ENCODE data around the gene PRKCE.

PRKCE gene

GRCh38 chr2:45874344-45874743 lies 222.9 kb downstream of the PRKCE start:
- no peak for TF ChIP-seq CTCF (IDR thresholded peaks at IDR 0.05; ENCODE audit: extremely low read depth, missing control alignments)
- no peak for DNase-seq (ENCODE audit: low spot score)

GRCh38 chr2:45876611-45877010 lies 225.1 kb downstream of the PRKCE start:
- TF ChIP-seq CTCF (IDR thresholded peaks at IDR 0.05; ENCODE audit: extremely low read depth, missing control alignments) = no peak

GRCh38 chr2:45879406-45879805 lies 227.9 kb downstream of the PRKCE start:
- no peak for TF ChIP-seq CTCF (IDR thresholded peaks at IDR 0.05; ENCODE audit: extremely low read depth, missing control alignments)
- no peak for DNase-seq (ENCODE audit: low spot score)

More at GRCh38 chr2:45876611-45877010, 225.1 kb downstream of the PRKCE start:
- no peak for DNase-seq (ENCODE audit: low spot score)

GRCh38 chr2:45879936-45880335 lies 228.5 kb downstream of the PRKCE start:
- no peak for TF ChIP-seq CTCF (IDR thresholded peaks at IDR 0.05; ENCODE audit: extremely low read depth, missing control alignments)
- DNase-seq (ENCODE audit: low spot score) = no peak

- no peak for TF ChIP-seq CTCF (IDR thresholded peaks at IDR 0.05; ENCODE audit: extremely low read depth, missing control alignments)
- no peak for DNase-seq (ENCODE audit: low spot score)
Observed at GRCh38 chr2:45881970-45882581, 230.6 kb downstream of the PRKCE start.

- no peak for DNase-seq (ENCODE audit: low spot score)
- TF ChIP-seq CTCF (IDR thresholded peaks at IDR 0.05; ENCODE audit: extremely low read depth, missing control alignments) = no peak
Observed at GRCh38 chr2:45882707-45883602, 231.5 kb downstream of the PRKCE start.

- TF ChIP-seq CTCF (IDR thresholded peaks at IDR 0.05; ENCODE audit: extremely low read depth, missing control alignments) = no peak
- no peak for DNase-seq (ENCODE audit: low spot score)
Observed at GRCh38 chr2:45883603-45884000, 232.1 kb downstream of the PRKCE start.

Measured in GM20000 (cell line).